H1 (cell line): Measurements from ENCODE around the gene CLMP. TPM values are rescaled to one million over a fixed set of nuclear protein-coding genes. Genes with fewer than 3 reads are reported as not detected.

Experiments used
- CTCF ChIA-PET: fragments of 300-600 bp; sonication (Branson Sonifier 250); formaldehyde crosslinking; loops from one replicate; lab custom pipeline; 2021; ENCODE audit not compliant: partially characterized antibody; lab: Charles Lee
- POLR2A ChIA-PET: fragments of 300-600 bp; sonication (Branson Sonifier 250); formaldehyde crosslinking; loops from one replicate; lab custom pipeline; 2021; ENCODE audit warnings: inconsistent platforms; ENCODE audit not compliant: partially characterized antibody; lab: Charles Lee
- DNase-seq, 2 experiments: peaks; one replicate each; pipeline versions ENCODE4 v3.0.0 to v3.0.0-alpha.2; 2010 to 2022; ENCODE audit warnings: low spot score in 2 of 2, low read depth in 1 of 2, mixed read lengths in 1 of 2
- FAIRE-seq: peaks from 2 replicates; lab custom pipeline; 2011; peaks lifted over from hg19 to GRCh38; lab: Jason Lieb, UNC
- H2AFZ ChIP-seq: 2 replicates; pipeline ENCODE4 v1.8.1; 2012; ENCODE audit warnings: low read length, inconsistent platforms
- H2AK5ac ChIP-seq: 2 replicates; pipeline ENCODE4 v1.6.1; 2013; ENCODE audit warnings: low read depth, low read length
- H2BK120ac ChIP-seq: replicated peaks from 2 replicates; pipeline ENCODE3; 2013; ENCODE audit warnings: low read depth, low read length, inconsistent platforms
- H2BK12ac ChIP-seq: 2 replicates; pipeline ENCODE4 v1.6.1; 2013; ENCODE audit warnings: low read depth, low read length
- H2BK15ac ChIP-seq: 2 replicates; pipeline ENCODE4 v1.6.1; 2013; ENCODE audit warnings: low read length
- H2BK20ac ChIP-seq: 2 replicates; pipeline ENCODE4 v1.6.1; 2013; ENCODE audit warnings: low read length
- H2BK5ac ChIP-seq: 2 replicates; pipeline ENCODE4 v1.6.1; 2013; ENCODE audit warnings: low read depth, low read length
- H3K14ac ChIP-seq: 2 replicates; pipeline ENCODE4 v1.6.1; 2013; ENCODE audit warnings: inconsistent platforms; ENCODE audit not compliant: insufficient read length
- H3K18ac ChIP-seq: 2 replicates; pipeline ENCODE4 v1.6.1; 2013; ENCODE audit warnings: low read length; ENCODE audit errors: extremely low read depth
- H3K23ac ChIP-seq: 2 replicates; pipeline ENCODE4 v1.6.1; 2013; ENCODE audit warnings: inconsistent platforms; ENCODE audit not compliant: insufficient read length
- H3K23me2 ChIP-seq: 2 replicates; pipeline ENCODE4 v1.6.1; 2013; ENCODE audit warnings: low read depth, low read length
- H3K27ac ChIP-seq: 2 replicates; pipeline ENCODE4 v1.6.1; 2011; ENCODE audit warnings: low read depth, low read length, inconsistent platforms
- H3K27me3 ChIP-seq, 4 experiments: replicated peaks in 1 of 4; 1 replicate in 1 of 4; 2 replicates in 3 of 4; pipeline versions ENCODE4 v1.6.1 to v1.8.1; 2011 to 2013; ENCODE audit warnings: low read length in 3 of 4, mild to moderate bottlenecking in 3 of 4, inconsistent platforms in 2 of 4, mixed read lengths in 2 of 4, moderate library complexity in 1 of 4; ENCODE audit not compliant: control insufficient read depth in 3 of 4, insufficient read depth in 3 of 4; ENCODE audit errors: extremely low read depth in 1 of 4
- H3K36me3 ChIP-seq, 4 experiments: 2 replicates each; pipeline versions ENCODE4 v1.6.1 to v1.8.1; 2011 to 2013; ENCODE audit warnings: mild to moderate bottlenecking in 4 of 4, low read length in 3 of 4, moderate library complexity in 2 of 4, control low read depth in 1 of 4, inconsistent platforms in 1 of 4; ENCODE audit not compliant: insufficient read depth in 4 of 4, control insufficient read depth in 2 of 4
- H3K4ac ChIP-seq: replicated peaks from 2 replicates; pipeline ENCODE3; 2013; ENCODE audit warnings: low read length, low read depth, mixed read lengths, inconsistent platforms; ENCODE audit not compliant: insufficient read length
- H3K4me1 ChIP-seq, 4 experiments: replicated peaks in 1 of 4; 1 replicate in 1 of 4; 2 replicates in 3 of 4; pipeline versions ENCODE4 v1.6.1 to v1.8.1; 2011 to 2013; ENCODE audit warnings: low read length in 3 of 4, inconsistent platforms in 2 of 4, mixed read lengths in 1 of 4; ENCODE audit not compliant: insufficient read depth in 4 of 4, control insufficient read depth in 3 of 4
- H3K4me2 ChIP-seq, 2 experiments: 2 replicates each; pipeline versions ENCODE4 v1.6.1 to v1.8.1; 2011 to 2013; ENCODE audit warnings: low read depth in 2 of 2, low read length in 2 of 2, control low read depth in 1 of 2, inconsistent platforms in 1 of 2, mild to moderate bottlenecking in 1 of 2; ENCODE audit not compliant: insufficient read depth in 1 of 2
- H3K4me3 ChIP-seq, 4 experiments: fragments of 200-600, 300-600 bp in 1 of 4; sonication (generic), shearing (Covaris generic), sonication (Bioruptor Twin) in 1 of 4; 2 replicates each; pipeline versions ENCODE4 v1.5.1 to v1.8.1; 2011 to 2016; ENCODE audit warnings: low read length in 4 of 4, low read depth in 3 of 4, control low read depth in 2 of 4, inconsistent platforms in 2 of 4, mild to moderate bottlenecking in 2 of 4, mixed read lengths in 1 of 4, moderate library complexity in 1 of 4; ENCODE audit not compliant: insufficient read depth in 2 of 4; ENCODE audit errors: extremely low read depth in 1 of 4
- H3K56ac ChIP-seq: replicated peaks from 2 replicates; pipeline ENCODE3; 2013; ENCODE audit warnings: low read depth, mild to moderate bottlenecking, mixed read lengths, low read length, inconsistent platforms; ENCODE audit not compliant: insufficient read length
- H3K79me1 ChIP-seq: 2 replicates; pipeline ENCODE4 v1.6.1; 2013; ENCODE audit warnings: low read depth, low read length, control low read depth
- H3K79me2 ChIP-seq, 2 experiments: 2 replicates each; pipeline versions ENCODE4 v1.6.1 to v1.8.1; 2012 to 2013; ENCODE audit warnings: low read length in 2 of 2, mild to moderate bottlenecking in 2 of 2, inconsistent platforms in 1 of 2; ENCODE audit not compliant: insufficient read depth in 2 of 2, control insufficient read depth in 1 of 2
- H3K9ac ChIP-seq, 4 experiments: replicated peaks in 1 of 4; 1 replicate in 1 of 4; 2 replicates in 3 of 4; pipeline versions ENCODE4 v1.6.1 to v1.8.1; 2011 to 2013; ENCODE audit warnings: low read depth in 3 of 4, low read length in 3 of 4, control low read depth in 2 of 4, mild to moderate bottlenecking in 2 of 4, moderate library complexity in 2 of 4, inconsistent platforms in 1 of 4; ENCODE audit errors: extremely low read depth in 1 of 4
- H3K9me3 ChIP-seq, 2 experiments: 2 replicates each; pipeline versions ENCODE4 v1.6.1 to v1.8.1; 2012 to 2013; ENCODE audit warnings: mild to moderate bottlenecking in 2 of 2, moderate library complexity in 2 of 2, control low read depth in 1 of 2, inconsistent platforms in 1 of 2, low read depth in 1 of 2, low read length in 1 of 2, mixed read lengths in 1 of 2; ENCODE audit not compliant: insufficient read depth in 2 of 2
- H4K20me1 ChIP-seq, 2 experiments: replicated peaks in 1 of 2; 2 replicates each; pipeline versions ENCODE3 to v1.8.1; 2011 to 2013; ENCODE audit warnings: inconsistent platforms in 2 of 2, low read length in 2 of 2, mild to moderate bottlenecking in 1 of 2; ENCODE audit not compliant: insufficient read depth in 2 of 2, control insufficient read depth in 1 of 2
- H4K5ac ChIP-seq: 2 replicates; pipeline ENCODE4 v1.6.1; 2013; ENCODE audit warnings: low read length, low read depth, mixed read lengths, inconsistent platforms; ENCODE audit not compliant: insufficient read length
- H4K8ac ChIP-seq: 2 replicates; pipeline ENCODE4 v1.8.0; 2013; ENCODE audit warnings: mild to moderate bottlenecking, moderate library complexity, low read length, inconsistent platforms; ENCODE audit not compliant: insufficient read depth; ENCODE audit errors: extremely low read depth
- H4K91ac ChIP-seq: replicated peaks from 2 replicates; pipeline ENCODE3; 2013; ENCODE audit warnings: low read length, mixed read lengths, inconsistent platforms; ENCODE audit not compliant: insufficient read length
- BCL11A ChIP-seq, 2 experiments: IDR thresholded peaks; one replicate each; pipeline ENCODE4 v1.6.1; 2011; ENCODE audit warnings: low read depth in 2 of 2, low read length in 2 of 2, mild to moderate bottlenecking in 2 of 2
- CEBPB ChIP-seq: IDR thresholded peaks from 2 replicates; pipeline ENCODE4 v1.6.1; 2012; ENCODE audit warnings: low read depth, low read length
- CTBP2 ChIP-seq: IDR thresholded peaks from 2 replicates; pipeline ENCODE4 v1.7.0; 2011; ENCODE audit warnings: borderline replicate concordance, mild to moderate bottlenecking, moderate library complexity, mixed read lengths, low read length; ENCODE audit not compliant: insufficient read depth, insufficient read length
- EP300 ChIP-seq, 2 experiments: IDR thresholded peaks; 1 replicate in 1 of 2; 2 replicates in 1 of 2; pipeline ENCODE4 v1.6.1; 2011 to 2012; ENCODE audit warnings: low read depth in 2 of 2, low read length in 2 of 2, mild to moderate bottlenecking in 2 of 2, borderline replicate concordance in 1 of 2, inconsistent platforms in 1 of 2, moderate library complexity in 1 of 2
- HDAC2 ChIP-seq, 2 experiments: fragments of 300-600 bp in 1 of 2; sonication (generic) in 1 of 2; IDR thresholded peaks; 2 replicates each; pipeline ENCODE4 v1.6.1; 2011 to 2012; ENCODE audit warnings: low read depth in 2 of 2, low read length in 2 of 2, mild to moderate bottlenecking in 2 of 2, moderate library complexity in 2 of 2, borderline replicate concordance in 1 of 2, inconsistent platforms in 1 of 2
- JUN ChIP-seq: IDR thresholded peaks from 2 replicates; pipeline ENCODE4 v1.6.1; 2011; ENCODE audit warnings: low read depth, mild to moderate bottlenecking, improper control_type of control experiment, low read length
- RFX5 ChIP-seq: IDR thresholded peaks from 2 replicates; pipeline ENCODE4 v1.6.1; 2011; ENCODE audit warnings: low read depth, low read length, improper control_type of control experiment, borderline replicate concordance
- WGBS, 2 experiments: shearing (Covaris generic) in 1 of 2; methylation state at CpG; one replicate each; pipeline versions ENCODE4 v1.1.6 to v1.1.7; 2013 to 2015; ENCODE audit warnings: low lambda C conversion rate in 2 of 2, mixed read lengths in 2 of 2, inconsistent platforms in 1 of 2, low coverage in 1 of 2, missing lambda C conversion rate in 1 of 2; ENCODE audit not compliant: insufficient replicate concordance in 2 of 2, insufficient coverage in 1 of 2, insufficient read length in 1 of 2; ENCODE audit errors: extremely low coverage in 1 of 2, missing lambda C conversion rate in 1 of 2; 5-methylcytosine and 5-hydroxymethylcytosine counted together
- polyA plus RNA-seq, 7 experiments: library from polyadenylated mRNA; depleted of rRNA in 3 of 7; stranded (reverse) in 5 of 7; unstranded in 2 of 7; fragments of >200 nt in 5 of 7; fragments of 200-250 nt in 2 of 7; gene quantifications; 1 replicate in 5 of 7; 2 replicates in 1 of 7; 4 replicates in 1 of 7; pipeline versions ENCODE4 v1.2.1 to v1.2.3, GENCODE V29; 2011 to 2013; ENCODE audit warnings: missing spikeins in 2 of 7, mixed read lengths in 2 of 7
- total RNA-seq: library from RNA; stranded (reverse); fragmentation: NEBNext Ultra II Directional; extraction: Animal tissue kit (Norgen Biotek cat#: 25700); gene quantifications from 2 replicates; pipeline ENCODE4 v1.2.1, GENCODE V29; 2021

Gene CLMP
- total and polyA plus RNA-seq, 2 of the 8 experiments (the other 6 are each of a cell fraction or from before 2014, with no cell fraction given): 9.9 to 24.1 TPM

GRCh38 chr11:123181767-123182500 lies 13.1 kb downstream of the CLMP start:
- H3K23ac ChIP-seq: no peak overlapping the region
- no peaks in the 10 kb centered on the region for H3K23me2 ChIP-seq
- FAIRE-seq (no peak), DNase-seq (no peak)
- no peak overlapping the region for H4K8ac ChIP-seq
- no peak overlapping the region for H2AFZ ChIP-seq
- ChIA-PET CTCF (interaction anchor here (0.6 to 12.6 kb wide), 9 partner anchors 11 to 82 kb away, joined by 3 to 106 read pairs (median 3); no protein-coding TSS in a partner anchor), POLR2A (interaction anchor here (1.2 to 7.3 kb wide), 3 partner anchors 12 to 36 kb away, joined by 4 to 67 read pairs (median 8); partner anchors contain the start of gene CLMP)
- no peak overlapping the region for H3K4ac ChIP-seq
- no peak overlapping the region for H2BK120ac ChIP-seq
- no peaks in the 10 kb centered on the region for H3K9me3 ChIP-seq
- no peaks in the 10 kb centered on the region; the same call in 1 of the 2 replicates for H3K79me1 ChIP-seq
- H2BK20ac ChIP-seq: no peak overlapping the region
- H4K91ac ChIP-seq: no peak overlapping the region
- H3K36me3 ChIP-seq: no peaks in the 10 kb centered on the region
- H3K9ac ChIP-seq: no peak overlapping the region
- H3K14ac ChIP-seq: no peak overlapping the region
- no peak overlapping the region for H4K5ac ChIP-seq
- no peak overlapping the region for H3K27ac ChIP-seq
- no peak overlapping the region for H3K4me2 ChIP-seq
- H4K20me1 ChIP-seq: no peaks in the 10 kb centered on the region
- TF ChIP-seq RFX5: no peak
- TF ChIP-seq HDAC2 (IDR thresholded peaks at IDR 0.05; ENCODE audit: borderline replicate concordance in 1 of 2, low read depth in 2 of 2, low read length in 2 of 2): no peak
- TF ChIP-seq CTBP2: no peak
- no peak for TF ChIP-seq BCL11A (IDR thresholded peaks at IDR 0.05; ENCODE audit: low read depth in 2 of 2, low read length in 2 of 2)
- no peak for TF ChIP-seq EP300 (IDR thresholded peaks at IDR 0.05; ENCODE audit: borderline replicate concordance in 1 of 2, low read depth in 2 of 2, low read length in 2 of 2)
- TF ChIP-seq JUN: no peak
- TF ChIP-seq CEBPB: no peak
- 84% methylated on average over 10 of the region's 10 CpGs; no CpG with 5 or more reads in 1 of the 2 experiments for WGBS, 2 experiments
- H3K4me1 ChIP-seq: peaks cover 0 to 22% (median 7%) of the 10 kb centered on the region in 4 experiments; a peak in 6 of 7 replicates
- H2BK5ac ChIP-seq: no peak overlapping the region
- peaks cover 0 to 13% of the 10 kb centered on the region in 2 experiments; a peak in 2 of 4 replicates for H3K79me2 ChIP-seq
- H3K27me3 ChIP-seq: no peaks in the 10 kb centered on the region
- H2BK12ac ChIP-seq: no peak overlapping the region
- H3K4me3 ChIP-seq: no peak overlapping the region
- H3K56ac ChIP-seq: no peak overlapping the region
- H3K18ac ChIP-seq: no peak overlapping the region
- H2BK15ac ChIP-seq: no peak overlapping the region
- H2AK5ac ChIP-seq: no peak overlapping the region
